ENCODE data around the gene POLR2J3. TPM values are rescaled to one million over a fixed set of nuclear protein-coding genes. Genes with fewer than 3 reads are reported as not detected.
"Not testable (repeated sequence)": the region's sequence is repeated elsewhere in the genome, so short reads cannot be mapped to it uniquely, and the experiment has no call there.

POLR2J3 gene
- 10 to 100 TPM; 49.0 to 57.2 TPM for total RNA-seq

GRCh38 chr7:102572261-102573239 is at the start of gene POLR2J3:
Gene POLR2J3 (minus strand): TSS chr7:102572583. CDS start chr7:102572521, 62 bp downstream.
- H3K9me3 Mint-ChIP-seq, H3K36me3 Mint-ChIP-seq, H3K27me3 Mint-ChIP-seq, H3K4me1 Mint-ChIP-seq: not testable (repeated sequence)
- DNase-seq: peak; percentile 100
- POLR2A ChIA-PET: interaction anchor here (0.6 kb wide), 1 partner anchor 576 kb away, joined by 6 read pairs; no protein-coding TSS in a partner anchor
- ATAC-seq (ENCODE audit: low read depth): peak; percentile 92
- Mint-ChIP-seq H3K4me3 (peak within 1 kb of the TSS; percentile 91), H3K27ac (peak within 1 kb of the TSS; percentile 91)

GRCh38 chr7:102618122-102618521 is 45.7 kb upstream of the POLR2J3 start:
- H3K27ac Mint-ChIP-seq, H3K9me3 Mint-ChIP-seq, POLR2A ChIA-PET: not testable (repeated sequence)

GRCh38 chr7:102616507-102617125 is 44.2 kb upstream of the POLR2J3 start, which contains the start of gene RASA4:
Gene RASA4 (minus strand): TSS chr7:102616756. CDS start chr7:102616689, 67 bp downstream.
- H3K27ac Mint-ChIP-seq, H3K27me3 Mint-ChIP-seq, POLR2A ChIA-PET, H3K4me1 Mint-ChIP-seq, H3K9me3 Mint-ChIP-seq, H3K4me3 Mint-ChIP-seq, H3K36me3 Mint-ChIP-seq: not testable (repeated sequence)
- DNase-seq: peak; percentile 62
- peak; percentile 98 for ATAC-seq (ENCODE audit: low read depth)

More at GRCh38 chr7:102618122-102618521, 45.7 kb upstream of the POLR2J3 start:
- not testable (repeated sequence) for H3K27me3 Mint-ChIP-seq; ATAC-seq (ENCODE audit: low read depth); H3K4me3 Mint-ChIP-seq; DNase-seq; H3K4me1 Mint-ChIP-seq; H3K36me3 Mint-ChIP-seq

DNA sequence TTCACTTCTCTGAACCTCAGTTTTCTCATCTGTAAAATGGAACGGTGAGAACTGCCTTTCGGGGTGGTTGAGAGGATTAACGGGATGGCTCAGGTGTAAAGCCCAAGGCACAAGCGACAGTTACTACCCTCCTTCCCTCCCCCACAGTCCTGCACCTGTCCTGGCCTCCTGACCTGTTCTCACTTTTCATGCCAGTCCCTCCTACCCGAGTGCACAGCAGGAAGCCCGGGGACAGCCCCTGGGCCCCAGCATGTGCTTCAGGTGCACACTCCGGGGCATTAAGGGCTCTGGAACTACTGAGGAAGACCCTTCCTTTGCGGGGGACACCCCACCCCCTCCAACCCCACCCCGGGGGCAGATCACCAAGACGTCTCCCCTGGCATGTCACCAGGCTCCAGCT is 43.5 kb upstream of the POLR2J3 start:
- H3K9me3 Mint-ChIP-seq; DNase-seq; H3K36me3 Mint-ChIP-seq; H3K4me3 Mint-ChIP-seq; ATAC-seq (ENCODE audit: low read depth); H3K27ac Mint-ChIP-seq; H3K27me3 Mint-ChIP-seq; POLR2A ChIA-PET; H3K4me1 Mint-ChIP-seq: not testable (repeated sequence)

DNA sequence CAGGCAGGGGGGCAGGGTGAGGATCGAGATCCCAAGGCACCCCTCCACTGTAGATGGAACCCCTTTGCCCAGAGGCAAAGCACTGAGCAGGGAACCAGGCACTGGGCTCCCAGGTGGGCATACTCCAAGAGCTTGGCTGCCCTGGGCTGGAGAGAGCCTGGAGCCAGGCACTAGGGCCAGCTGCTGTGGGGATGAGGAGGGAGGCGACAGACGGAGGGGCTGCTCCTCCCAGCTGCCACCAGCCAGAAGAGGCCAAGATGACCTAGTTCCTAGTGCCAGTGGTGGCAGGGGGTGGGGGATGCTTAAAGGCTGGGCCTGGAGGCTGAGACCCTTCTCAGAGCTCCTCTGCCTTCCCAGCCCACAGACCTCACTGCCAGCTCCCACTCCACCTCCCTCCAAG is 42.5 kb upstream of the POLR2J3 start:
- H3K9me3 Mint-ChIP-seq; DNase-seq; H3K27ac Mint-ChIP-seq; H3K4me3 Mint-ChIP-seq; H3K27me3 Mint-ChIP-seq; H3K4me1 Mint-ChIP-seq; ATAC-seq (ENCODE audit: low read depth); H3K36me3 Mint-ChIP-seq; POLR2A ChIA-PET: not testable (repeated sequence)

GRCh38 chr7:102614346-102614697 is 41.9 kb upstream of the POLR2J3 start:
- H3K36me3 Mint-ChIP-seq; H3K9me3 Mint-ChIP-seq; H3K4me3 Mint-ChIP-seq; H3K27me3 Mint-ChIP-seq; ATAC-seq (ENCODE audit: low read depth); DNase-seq; H3K27ac Mint-ChIP-seq; POLR2A ChIA-PET; H3K4me1 Mint-ChIP-seq: not testable (repeated sequence)

- H3K36me3 Mint-ChIP-seq; H3K27ac Mint-ChIP-seq; H3K4me1 Mint-ChIP-seq; ATAC-seq (ENCODE audit: low read depth); H3K4me3 Mint-ChIP-seq; DNase-seq; H3K9me3 Mint-ChIP-seq; POLR2A ChIA-PET; H3K27me3 Mint-ChIP-seq: not testable (repeated sequence)
Measured at GRCh38 chr7:102613575-102614345, 41.4 kb upstream of the POLR2J3 start.

DNA sequence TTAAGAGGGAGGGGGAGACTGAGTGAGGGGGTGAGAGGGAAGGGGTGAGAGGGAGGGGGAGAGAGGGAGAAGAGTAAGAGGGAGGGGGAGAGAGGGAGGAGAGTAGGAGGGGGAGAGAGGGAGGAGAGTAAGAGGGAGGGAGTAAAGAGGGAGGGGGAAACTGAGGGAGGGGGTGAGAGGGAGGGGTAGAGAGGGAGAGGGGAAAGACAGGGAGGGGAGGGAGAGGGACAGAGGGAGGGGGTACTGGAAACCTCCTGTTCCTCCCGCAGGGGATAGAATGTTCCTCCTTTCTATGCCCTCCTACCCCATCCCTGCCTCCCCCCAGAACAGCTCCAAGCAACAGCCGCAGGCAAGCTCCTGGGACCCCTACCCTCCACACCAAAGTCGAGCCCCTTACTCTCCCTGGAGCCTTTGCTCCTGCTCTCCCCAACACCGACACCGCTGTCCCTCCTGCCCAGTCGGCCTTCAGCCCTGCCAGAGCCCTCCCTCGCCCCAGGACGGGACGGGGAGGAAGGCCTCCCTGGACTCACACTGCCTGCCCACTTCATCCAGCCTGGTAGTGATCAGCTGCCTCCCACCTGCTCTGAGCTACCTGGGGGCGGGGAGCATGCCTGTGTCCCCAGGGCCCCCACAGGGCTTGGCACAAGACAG is 39.4 kb upstream of the POLR2J3 start:
- ATAC-seq (ENCODE audit: low read depth); H3K27me3 Mint-ChIP-seq; H3K36me3 Mint-ChIP-seq; H3K9me3 Mint-ChIP-seq; H3K4me3 Mint-ChIP-seq; DNase-seq; H3K4me1 Mint-ChIP-seq; H3K27ac Mint-ChIP-seq; POLR2A ChIA-PET: not testable (repeated sequence)

- H3K27me3 Mint-ChIP-seq, H3K4me1 Mint-ChIP-seq, H3K27ac Mint-ChIP-seq, POLR2A ChIA-PET, H3K4me3 Mint-ChIP-seq, DNase-seq, H3K36me3 Mint-ChIP-seq, H3K9me3 Mint-ChIP-seq: not testable (repeated sequence)
- ATAC-seq (ENCODE audit: low read depth): peak; percentile 69
Measured at GRCh38 chr7:102611013-102611674, 38.8 kb upstream of the POLR2J3 start.

GRCh38 chr7:102610441-102610840 is 38.1 kb upstream of the POLR2J3 start:
- H3K9me3 Mint-ChIP-seq; H3K27ac Mint-ChIP-seq; ATAC-seq (ENCODE audit: low read depth); H3K27me3 Mint-ChIP-seq; H3K4me3 Mint-ChIP-seq; H3K4me1 Mint-ChIP-seq; POLR2A ChIA-PET; H3K36me3 Mint-ChIP-seq; DNase-seq: not testable (repeated sequence)

- H3K27ac Mint-ChIP-seq; H3K36me3 Mint-ChIP-seq; DNase-seq; H3K4me3 Mint-ChIP-seq; H3K27me3 Mint-ChIP-seq; POLR2A ChIA-PET; H3K9me3 Mint-ChIP-seq; H3K4me1 Mint-ChIP-seq; ATAC-seq (ENCODE audit: low read depth): not testable (repeated sequence)
Measured at GRCh38 chr7:102609734-102610133, 37.4 kb upstream of the POLR2J3 start.

- H3K36me3 Mint-ChIP-seq; H3K9me3 Mint-ChIP-seq; H3K4me1 Mint-ChIP-seq; H3K27ac Mint-ChIP-seq; DNase-seq; H3K4me3 Mint-ChIP-seq; ATAC-seq (ENCODE audit: low read depth); POLR2A ChIA-PET; H3K27me3 Mint-ChIP-seq: not testable (repeated sequence)
Measured at GRCh38 chr7:102606848-102607247, 34.5 kb upstream of the POLR2J3 start.

All from activated naive CD8-positive, alpha-beta T cell treated with anti-CD3 and anti-CD28 coated beads, Interleukin-2, amount 10 ng/mL, durations not matched to agents 7 days and 5 days (primary cell).